ENCODE data around the gene CYB561.

CYB561 gene

DNA sequence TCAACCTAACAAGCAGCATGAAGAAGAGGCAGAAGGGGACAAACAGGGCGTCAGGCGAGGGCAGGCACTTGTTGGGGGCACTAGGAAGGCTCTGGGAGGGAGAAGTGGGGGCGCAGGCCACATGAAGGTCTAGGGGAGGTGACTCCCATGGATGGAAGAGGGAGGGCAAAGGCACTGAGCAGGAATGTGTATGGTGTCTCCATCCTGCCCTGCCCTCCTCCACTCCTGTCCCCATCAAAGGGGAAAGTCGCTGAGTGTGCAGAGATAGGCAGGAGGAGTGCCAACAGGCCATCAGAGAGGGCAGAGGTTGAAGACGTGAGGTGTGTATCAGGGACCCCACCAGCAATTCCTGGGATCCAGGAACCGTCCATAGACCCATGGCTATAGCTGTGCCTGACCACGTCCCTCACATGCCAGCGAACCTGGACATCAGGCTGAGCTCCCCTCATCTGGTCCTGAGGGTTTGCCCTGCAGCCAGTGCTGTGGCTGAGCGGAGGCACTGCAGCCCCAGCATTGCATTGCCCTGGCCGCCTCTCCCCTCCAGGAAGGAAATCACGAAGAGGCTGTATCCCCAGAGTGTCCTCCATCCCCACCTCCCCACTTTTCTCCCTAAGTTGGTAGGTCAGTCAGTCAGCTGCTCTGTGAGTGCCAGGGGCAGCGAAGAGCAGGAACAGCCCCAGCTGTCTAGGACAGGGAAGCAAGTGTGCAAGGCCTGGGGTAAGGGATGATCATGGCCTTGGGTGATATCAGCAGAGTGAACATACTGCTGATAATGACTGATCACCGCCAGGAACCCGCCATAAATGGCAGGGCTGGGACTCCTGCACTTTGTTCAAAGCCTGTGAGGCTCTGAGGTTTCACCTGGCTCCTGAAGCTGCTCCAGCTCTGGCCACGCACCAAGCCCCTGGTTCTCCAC lies 6.2 kb upstream of the CYB561 start:
- DNase-seq (ENCODE audit: extremely low read depth in 1 of 2, low read depth in 1 of 2), result no peak

GRCh38 chr17:63451150-63451549 lies 5.0 kb upstream of the CYB561 start:
- no peak for DNase-seq (ENCODE audit: extremely low read depth in 1 of 2, low read depth in 1 of 2)

- DNase-seq (ENCODE audit: extremely low read depth in 1 of 2, low read depth in 1 of 2), result no peak
Measured at GRCh38 chr17:63450551-63450950, 4.4 kb upstream of the CYB561 start.

- no peak for DNase-seq (ENCODE audit: extremely low read depth in 1 of 2, low read depth in 1 of 2)
Measured at GRCh38 chr17:63448655-63449054, 2.5 kb upstream of the CYB561 start.

DNA sequence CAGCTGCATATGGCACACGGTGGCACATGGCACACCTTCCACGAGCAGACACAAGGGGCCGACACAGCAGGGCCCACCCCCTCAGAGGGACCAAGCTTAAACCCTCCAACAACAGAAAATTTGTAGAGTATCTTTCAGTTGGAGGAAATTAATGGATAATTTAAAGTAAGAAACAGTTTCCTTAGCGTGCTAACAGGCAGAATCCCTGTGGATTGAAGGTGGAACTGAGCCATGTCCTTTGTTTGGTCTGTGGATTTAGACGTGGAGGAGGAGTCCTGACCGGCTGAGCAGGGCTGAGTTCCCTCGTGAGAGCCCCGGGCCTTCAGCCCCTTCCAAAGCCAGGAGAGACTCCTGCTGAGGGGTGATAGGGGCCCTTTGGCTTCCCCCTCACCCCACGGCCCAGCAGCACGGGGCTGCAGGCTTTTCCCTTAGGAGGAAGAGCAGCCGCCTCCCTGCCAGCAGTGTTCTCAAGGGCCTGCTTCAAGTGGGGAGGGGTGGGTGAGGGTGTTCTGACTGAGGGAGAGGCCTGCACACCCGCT lies 1.4 kb upstream of the CYB561 start:
- DNase-seq (ENCODE audit: extremely low read depth in 1 of 2, low read depth in 1 of 2), result no peak

DNA sequence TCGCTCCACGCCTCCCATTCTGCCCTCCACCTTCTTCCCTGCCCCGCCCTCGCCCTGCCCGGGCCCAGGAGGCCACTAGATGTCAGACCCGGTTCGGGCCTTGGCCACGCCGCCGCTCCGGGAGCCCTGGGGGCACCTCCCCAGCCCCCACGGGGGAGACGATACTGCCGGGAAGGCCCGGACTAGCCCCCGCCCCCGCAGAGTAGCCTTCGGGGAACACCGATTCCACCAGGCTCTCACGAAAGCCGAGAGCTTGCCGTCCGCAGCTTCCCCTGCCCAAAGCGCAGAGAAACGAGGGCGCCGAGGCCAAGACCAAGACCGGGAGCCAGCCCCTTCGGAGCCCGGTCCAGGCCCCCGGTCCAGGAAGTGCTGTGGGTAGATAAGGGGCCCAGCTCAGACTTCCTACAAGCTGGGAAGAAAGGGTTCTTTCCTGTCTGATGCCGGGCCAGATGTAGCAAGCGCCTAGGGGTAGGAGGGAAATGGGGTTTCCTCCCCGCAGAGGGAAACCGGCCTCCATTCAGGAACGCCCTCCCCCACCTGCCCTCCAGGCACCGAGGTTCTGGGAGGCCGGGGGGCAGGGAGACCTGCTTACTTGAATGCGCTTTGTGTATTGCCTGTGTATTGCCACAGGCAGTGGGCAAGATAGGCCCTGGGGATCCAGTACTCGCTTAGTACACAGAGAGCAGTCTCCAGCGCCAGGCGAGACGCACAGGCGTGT lies 806 bp upstream of the CYB561 start:
- peak in 1 of 2 donors; percentile 18 for DNase-seq (ENCODE audit: extremely low read depth in 1 of 2, low read depth in 1 of 2)

GRCh38 chr17:63445571-63445953 lies 544 bp downstream of the CYB561 start:
- peak in 1 of 2 donors; percentile 11 for DNase-seq (ENCODE audit: extremely low read depth in 1 of 2, low read depth in 1 of 2)

DNA sequence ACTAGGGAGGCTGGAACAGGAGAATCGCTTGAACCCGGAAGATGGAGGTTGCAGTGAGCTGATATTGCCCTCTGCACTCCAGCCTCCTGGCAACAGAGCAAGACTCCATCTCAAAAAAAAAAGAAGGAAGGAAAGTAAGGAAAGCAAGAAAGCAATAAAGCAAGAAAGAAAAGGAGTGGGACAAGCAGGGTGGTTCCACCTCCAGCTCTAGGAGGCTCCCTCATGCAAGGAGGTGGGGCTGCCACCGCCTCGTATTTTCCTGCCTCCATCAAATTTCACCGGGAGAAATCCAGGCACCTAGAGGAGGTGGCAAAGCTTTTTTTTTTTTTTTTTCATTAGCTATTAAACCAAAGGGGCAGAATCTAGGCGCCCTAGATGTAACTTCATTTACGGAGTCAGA lies 1.0 kb downstream of the CYB561 start:
- no peak for DNase-seq (ENCODE audit: extremely low read depth in 1 of 2, low read depth in 1 of 2)

- DNase-seq (ENCODE audit: extremely low read depth in 1 of 2, low read depth in 1 of 2), result no peak
Measured at GRCh38 chr17:63444457-63444856, 1.6 kb downstream of the CYB561 start.

DNA sequence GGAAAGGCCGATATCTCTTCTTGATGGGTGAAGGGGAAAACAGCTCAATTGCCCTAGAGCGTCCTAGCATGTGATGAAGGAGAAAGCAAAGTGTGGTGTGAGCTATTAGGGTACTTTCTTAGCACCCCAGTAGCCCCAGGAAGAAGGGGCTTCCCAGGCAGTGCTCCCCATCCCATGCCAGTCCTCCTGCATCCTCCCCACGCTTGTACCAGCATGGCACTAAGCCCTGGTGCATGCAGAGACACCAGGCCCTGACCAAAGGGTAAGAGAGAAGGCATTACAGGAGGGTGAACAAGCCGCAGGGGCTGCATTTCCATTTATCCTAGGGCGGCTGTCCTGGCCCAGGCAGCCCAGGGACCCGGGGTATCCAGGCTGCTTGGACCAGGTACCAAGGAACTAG lies 3.1 kb downstream of the CYB561 start:
- DNase-seq (ENCODE audit: extremely low read depth in 1 of 2, low read depth in 1 of 2), result no peak

DNA sequence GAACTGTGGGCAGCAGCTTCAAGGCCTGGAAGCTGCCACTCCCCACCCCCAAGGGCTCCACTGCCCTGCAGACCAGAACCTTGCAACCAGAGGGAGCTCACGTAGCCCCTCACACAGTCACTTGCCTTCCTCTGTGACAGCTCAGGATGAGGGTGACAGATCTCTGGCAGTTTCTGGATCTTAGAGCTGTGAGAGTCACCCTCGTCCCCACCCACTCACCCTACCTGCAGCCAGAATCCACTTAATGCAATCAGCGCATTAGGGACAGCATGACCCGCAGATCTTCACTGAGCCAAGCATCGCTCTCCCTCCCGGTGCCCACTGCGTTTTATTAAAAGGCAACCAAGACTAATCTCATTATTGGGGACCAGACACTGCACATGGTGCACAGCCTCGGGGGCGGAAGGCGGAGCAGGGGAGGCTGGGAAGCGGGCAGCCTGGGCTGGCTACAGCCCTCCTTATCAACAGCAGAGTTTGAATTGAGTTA lies 3.5 kb downstream of the CYB561 start:
- DNase-seq (ENCODE audit: extremely low read depth in 1 of 2, low read depth in 1 of 2), result no peak

DNA sequence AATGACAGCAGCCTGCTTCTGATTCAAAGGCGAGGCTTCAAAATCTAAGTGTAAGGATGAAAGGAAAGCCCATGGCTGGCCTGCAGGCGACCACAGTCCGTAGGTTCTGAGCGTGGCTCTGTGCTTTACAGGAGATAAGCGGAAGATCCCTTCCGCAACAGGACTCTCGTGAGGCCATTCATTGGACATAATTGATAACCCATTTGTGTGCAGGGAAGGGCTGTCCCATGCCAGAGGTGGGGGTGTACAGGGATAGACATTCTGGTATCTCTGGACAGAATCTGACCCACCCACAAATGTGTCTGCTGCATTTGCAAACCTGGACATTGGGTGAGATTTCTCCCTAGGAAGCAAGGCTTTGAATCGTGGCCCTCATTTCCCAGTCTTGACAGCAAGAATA lies 4.0 kb downstream of the CYB561 start:
- no peak for DNase-seq (ENCODE audit: extremely low read depth in 1 of 2, low read depth in 1 of 2)

DNA sequence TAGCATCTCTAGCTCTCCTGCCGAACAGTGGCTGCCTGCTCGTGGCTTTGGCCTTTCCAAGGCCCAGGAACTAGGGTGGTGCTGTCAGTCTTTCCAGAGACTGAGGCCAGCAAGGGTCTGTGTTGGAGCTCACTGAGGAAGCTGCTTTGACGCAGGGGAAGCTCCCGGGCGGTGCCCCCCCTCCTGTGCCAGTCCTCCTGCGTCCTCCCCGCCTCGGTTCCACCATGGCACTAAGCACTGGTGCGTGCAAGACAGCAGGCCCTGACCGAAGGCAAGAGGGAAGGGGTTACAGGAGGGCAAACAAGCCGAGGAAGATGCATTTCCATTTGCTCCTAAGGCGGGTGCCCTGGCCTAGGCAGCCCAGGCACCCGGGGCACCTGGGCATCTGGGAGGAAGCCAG lies 4.5 kb downstream of the CYB561 start:
- no peak for DNase-seq (ENCODE audit: extremely low read depth in 1 of 2, low read depth in 1 of 2)

- no peak for DNase-seq (ENCODE audit: extremely low read depth in 1 of 2, low read depth in 1 of 2)
Measured at GRCh38 chr17:63440770-63441335, 5.3 kb downstream of the CYB561 start.

GRCh38 chr17:63440127-63440769 lies 5.9 kb downstream of the CYB561 start:
- no peak for DNase-seq (ENCODE audit: extremely low read depth in 1 of 2, low read depth in 1 of 2)

DNA sequence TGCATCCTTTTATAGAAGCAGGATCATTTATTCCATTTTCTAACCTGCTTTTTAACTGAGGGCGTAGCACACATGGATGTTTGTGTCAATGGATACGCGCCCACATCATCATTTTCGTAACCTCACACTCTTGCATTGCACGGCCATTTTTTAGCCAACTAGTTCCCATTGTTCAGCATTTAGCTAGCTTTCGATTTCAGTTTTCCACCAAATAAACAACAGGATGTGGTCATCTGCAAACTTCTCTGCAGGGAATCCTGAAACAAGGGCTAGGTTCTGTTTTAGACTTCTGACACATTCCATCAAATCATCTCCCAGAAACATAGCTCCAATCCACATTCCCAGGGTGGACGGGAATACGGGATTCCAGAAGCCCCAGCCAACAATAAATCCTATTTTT lies 6.4 kb downstream of the CYB561 start:
- no peak for DNase-seq (ENCODE audit: extremely low read depth in 1 of 2, low read depth in 1 of 2)

DNA sequence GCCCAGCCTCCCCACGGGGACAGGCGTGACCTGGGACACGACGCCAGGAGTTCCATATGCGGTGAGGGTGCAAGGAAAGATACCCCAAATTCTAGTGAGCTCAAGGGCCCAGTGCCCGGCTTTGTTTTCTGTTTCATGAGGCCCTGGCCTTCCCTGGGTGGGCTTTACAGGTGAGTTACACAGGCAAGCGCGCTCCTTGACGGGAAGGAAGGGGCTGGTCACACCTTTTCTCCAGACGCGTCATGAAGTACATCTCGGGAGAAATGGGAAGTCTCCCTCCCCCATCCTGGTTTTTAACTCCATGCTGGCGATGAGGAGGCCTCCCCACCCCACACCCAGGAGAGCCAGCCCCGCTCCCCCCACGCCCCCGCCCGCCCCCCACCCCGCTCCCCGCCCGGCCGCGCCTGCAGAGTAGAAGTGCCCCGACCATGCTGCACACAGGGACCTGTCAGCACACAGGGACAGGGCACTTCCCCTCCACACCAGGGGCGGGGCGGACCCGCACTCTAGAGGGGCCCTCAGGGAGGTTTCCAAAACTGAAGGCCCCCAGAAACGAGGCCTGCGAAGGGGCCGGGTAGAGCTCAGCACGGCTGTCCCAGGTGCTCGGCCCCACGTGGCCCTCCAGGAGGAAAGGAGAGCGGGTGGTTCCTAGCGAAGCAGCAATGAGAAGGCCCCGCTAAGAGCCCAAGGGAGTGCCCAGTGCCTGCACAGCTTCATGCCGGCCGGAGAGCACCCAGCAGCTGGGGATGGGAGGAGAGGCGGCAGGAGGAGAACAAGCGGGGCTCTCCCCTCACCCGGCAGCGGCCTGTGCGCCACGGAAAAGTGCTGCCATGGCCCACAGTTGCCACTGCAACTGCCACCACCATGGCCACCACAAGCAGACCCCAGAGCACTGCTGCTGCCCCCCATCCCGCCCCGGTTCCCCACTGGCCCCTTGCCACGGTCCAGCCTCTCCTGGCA lies 7.7 kb downstream of the CYB561 start:
- no peak for DNase-seq (ENCODE audit: extremely low read depth in 1 of 2, low read depth in 1 of 2)

GRCh38 chr17:63437287-63438091 lies 8.6 kb downstream of the CYB561 start:
- DNase-seq (ENCODE audit: extremely low read depth in 1 of 2, low read depth in 1 of 2), result no peak

DNA sequence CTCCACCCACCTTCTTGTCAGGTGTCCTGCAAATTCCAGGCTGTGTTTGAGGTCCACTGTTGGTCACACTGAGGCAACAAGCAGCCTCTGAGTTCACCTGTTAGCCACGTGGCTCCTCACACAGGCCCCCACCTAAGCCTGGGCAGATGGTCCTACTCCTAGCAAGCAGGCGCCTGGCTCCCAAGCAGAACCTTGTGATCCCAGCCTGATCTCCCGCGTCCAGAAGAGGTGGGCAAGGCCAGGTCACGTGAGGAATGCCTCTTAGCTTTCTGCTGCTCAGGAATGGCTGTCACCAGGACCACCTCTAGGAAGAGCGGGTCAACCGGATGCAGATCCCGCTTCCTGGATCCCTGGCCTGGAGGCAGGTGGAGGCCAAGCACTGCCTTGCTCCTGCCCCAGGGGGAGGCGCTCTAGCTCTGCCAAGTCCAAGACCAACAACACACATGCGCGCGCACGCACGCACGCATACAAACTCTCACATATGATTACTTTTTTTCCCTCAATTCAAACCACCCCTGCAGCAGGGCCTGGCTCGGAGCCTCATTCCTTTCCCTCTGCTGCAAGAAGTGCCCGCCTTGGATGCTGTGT lies 9.5 kb downstream of the CYB561 start:
- DNase-seq (ENCODE audit: extremely low read depth in 1 of 2, low read depth in 1 of 2), result no peak

Data from stimulated activated CD8-positive, alpha-beta memory T cell treated with anti-CD3 and anti-CD28 coated beads, Interleukin-7, amount 100 ng/mL, for 48 hours (primary cell).